Measurements from ENCODE around the gene TRIM6. TPM values are rescaled to one million over a fixed set of nuclear protein-coding genes. Genes with fewer than 3 reads are reported as not detected.

TRIM6 gene
- total and polyA plus RNA-seq, 9 of the 15 experiments (the other 6 are each of a cell fraction or from before 2014, with no cell fraction given): 5.0 to 11.8 (median 8.7) TPM

DNA sequence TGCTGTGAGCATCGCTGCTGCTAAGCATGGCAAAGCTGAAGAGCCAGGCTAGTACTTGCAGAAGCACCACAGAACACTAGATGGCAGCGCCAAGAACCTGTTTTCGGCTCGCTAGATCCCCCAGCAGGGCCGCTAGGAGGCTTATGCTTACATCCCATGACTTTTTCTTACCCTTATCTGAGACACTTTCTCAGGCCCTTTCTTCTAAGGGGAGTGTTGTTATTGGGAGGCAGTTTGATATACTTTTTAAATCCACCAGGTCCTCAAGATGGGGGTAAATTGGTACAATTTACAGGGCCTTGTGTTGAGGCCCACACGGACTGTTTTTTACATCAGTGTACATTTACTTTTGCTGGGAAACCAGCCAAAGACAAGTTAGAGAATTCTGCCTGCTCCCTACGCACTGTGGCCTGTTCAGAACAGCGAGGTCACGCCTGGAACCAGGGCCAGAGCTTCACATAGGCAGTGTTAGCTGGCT, 4.0 kb downstream of the TRIM6 start (continued):
- no peak for TF ChIP-seq ZNF224 (CRISPR knock-in tag; IDR thresholded peaks at IDR 0.05)
- TF ChIP-seq, protein P1, sequence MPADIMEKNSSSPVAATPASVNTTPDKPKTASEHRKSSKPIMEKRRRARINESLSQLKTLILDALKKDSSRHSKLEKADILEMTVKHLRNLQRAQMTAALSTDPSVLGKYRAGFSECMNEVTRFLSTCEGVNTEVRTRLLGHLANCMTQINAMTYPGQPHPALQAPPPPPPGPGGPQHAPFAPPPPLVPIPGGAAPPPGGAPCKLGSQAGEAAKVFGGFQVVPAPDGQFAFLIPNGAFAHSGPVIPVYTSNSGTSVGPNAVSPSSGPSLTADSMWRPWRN (IDR thresholded peaks at IDR 0.05; ENCODE audit: low read depth): no peak
- TF ChIP-seq KDM4B (IDR thresholded peaks at IDR 0.05; ENCODE audit: borderline replicate concordance in 2 of 2, low read depth in 1 of 2): no peak
- no peak for TF ChIP-seq PURB (CRISPR knock-in tag; IDR thresholded peaks at IDR 0.05; ENCODE audit: low read depth)
- TF ChIP-seq, protein P2, sequence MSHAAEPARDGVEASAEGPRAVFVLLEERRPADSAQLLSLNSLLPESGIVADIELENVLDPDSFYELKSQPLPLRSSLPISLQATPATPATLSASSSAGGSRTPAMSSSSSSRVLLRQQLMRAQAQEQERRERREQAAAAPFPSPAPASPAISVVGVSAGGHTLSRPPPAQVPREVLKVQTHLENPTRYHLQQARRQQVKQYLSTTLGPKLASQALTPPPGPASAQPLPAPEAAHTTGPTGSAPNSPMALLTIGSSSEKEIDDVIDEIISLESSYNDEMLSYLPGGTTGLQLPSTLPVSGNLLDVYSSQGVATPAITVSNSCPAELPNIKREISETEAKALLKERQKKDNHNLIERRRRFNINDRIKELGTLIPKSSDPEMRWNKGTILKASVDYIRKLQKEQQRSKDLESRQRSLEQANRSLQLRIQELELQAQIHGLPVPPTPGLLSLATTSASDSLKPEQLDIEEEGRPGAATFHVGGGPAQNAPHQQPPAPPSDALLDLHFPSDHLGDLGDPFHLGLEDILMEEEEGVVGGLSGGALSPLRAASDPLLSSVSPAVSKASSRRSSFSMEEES (CRISPR knock-in tag; IDR thresholded peaks at IDR 0.05): no peak
- TF ChIP-seq USF2 (CRISPR knock-in tag; IDR thresholded peaks at IDR 0.05): no peak
- TF ChIP-seq ATF1 (CRISPR knock-in tag; IDR thresholded peaks at IDR 0.05): no peak
- TF ChIP-seq ATF1 (tag; IDR thresholded peaks at IDR 0.05): peak; percentile 74
- TF ChIP-seq CHD4 (IDR thresholded peaks at IDR 0.05; ENCODE audit: insufficient read depth, insufficient replicate concordance, low read depth, low read length, poor library complexity, severe bottlenecking): no peak
- TF ChIP-seq NCOR1 (IDR thresholded peaks at IDR 0.05): no peak
- TF ChIP-seq NRF1 (conservative IDR thresholded peaks at IDR 0.05 in 1 of 2, IDR thresholded peaks at IDR 0.05 in 1 of 2): no peak; a peak in 1 of 4 replicates
- peak; percentile 53; the same call in 1 of the 2 replicates for TF ChIP-seq TOE1 (IDR thresholded peaks at IDR 0.05; ENCODE audit: borderline replicate concordance)
- no peak for TF ChIP-seq TOE1 (CRISPR knock-in tag; IDR thresholded peaks at IDR 0.05; ENCODE audit: borderline replicate concordance, low read depth)
- peak in 1 of 2 experiments; percentile 71; a peak in 1 of 4 replicates for TF ChIP-seq RCOR1 (IDR thresholded peaks at IDR 0.05; ENCODE audit: borderline replicate concordance in 1 of 2, low read depth in 2 of 2, low read length in 2 of 2)
- peak in 1 of 2 experiments; percentile 39; a peak in 1 of 4 replicates for TF ChIP-seq FOXK2 (conservative IDR thresholded peaks at IDR 0.05 in 1 of 2, IDR thresholded peaks at IDR 0.05 in 1 of 2; ENCODE audit: low read depth in 2 of 2)
- TF ChIP-seq CBX3 (IDR thresholded peaks at IDR 0.05; ENCODE audit: borderline replicate concordance in 1 of 2, low read length in 2 of 2): peak in 1 of 2 experiments; percentile 46; a peak in 1 of 3 replicates
- TF ChIP-seq L3MBTL2 (IDR thresholded peaks at IDR 0.05): peak; percentile 57; the same call in 1 of the 2 replicates
- no peak for TF ChIP-seq CBFA2T2 (conservative IDR thresholded peaks at IDR 0.05)
- TF ChIP-seq TFAP4 (CRISPR knock-in tag; IDR thresholded peaks at IDR 0.05; ENCODE audit: borderline replicate concordance): peak; percentile 21; the same call in 1 of the 2 replicates
- no peak for TF ChIP-seq MAFK (IDR thresholded peaks at IDR 0.05; ENCODE audit: low read length)
- TF ChIP-seq, protein P3, sequence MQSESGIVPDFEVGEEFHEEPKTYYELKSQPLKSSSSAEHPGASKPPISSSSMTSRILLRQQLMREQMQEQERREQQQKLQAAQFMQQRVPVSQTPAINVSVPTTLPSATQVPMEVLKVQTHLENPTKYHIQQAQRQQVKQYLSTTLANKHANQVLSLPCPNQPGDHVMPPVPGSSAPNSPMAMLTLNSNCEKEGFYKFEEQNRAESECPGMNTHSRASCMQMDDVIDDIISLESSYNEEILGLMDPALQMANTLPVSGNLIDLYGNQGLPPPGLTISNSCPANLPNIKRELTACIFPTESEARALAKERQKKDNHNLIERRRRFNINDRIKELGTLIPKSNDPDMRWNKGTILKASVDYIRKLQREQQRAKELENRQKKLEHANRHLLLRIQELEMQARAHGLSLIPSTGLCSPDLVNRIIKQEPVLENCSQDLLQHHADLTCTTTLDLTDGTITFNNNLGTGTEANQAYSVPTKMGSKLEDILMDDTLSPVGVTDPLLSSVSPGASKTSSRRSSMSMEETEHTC (IDR thresholded peaks at IDR 0.05): peak; percentile 63; the same call in 1 of the 2 replicates
- peak; percentile 51 for TF ChIP-seq CXXC5 (CRISPR knock-in tag; IDR thresholded peaks at IDR 0.05)
- no peak for TF ChIP-seq TEAD2 (tag; IDR thresholded peaks at IDR 0.05)
- TF ChIP-seq TRIM28 (IDR thresholded peaks at IDR 0.05): no peak
